HG03460 (cell line): ENCODE data around the gene BMAL1.
"Not testable (repeated sequence)": the region's sequence is repeated elsewhere in the genome, so short reads cannot be mapped to it uniquely, and the experiment has no call there.

Experiments
- ATAC-seq: cut with Tn5 transposase; IDR thresholded peaks from one replicate; pipeline ENCODE4 v1.9.1; 2021; ENCODE audit not compliant: unreplicated experiment

The BMAL1 gene

GRCh38 chr11:13436836-13437235 lies 159.2 kb downstream of the BMAL1 start:
- ATAC-seq = not testable (repeated sequence)
